Measurements from ENCODE around the gene SNX8.
"Not testable (repeated sequence)": the region's sequence is repeated elsewhere in the genome, so short reads cannot be mapped to it uniquely, and the experiment has no call there.

The SNX8 gene

DNA sequence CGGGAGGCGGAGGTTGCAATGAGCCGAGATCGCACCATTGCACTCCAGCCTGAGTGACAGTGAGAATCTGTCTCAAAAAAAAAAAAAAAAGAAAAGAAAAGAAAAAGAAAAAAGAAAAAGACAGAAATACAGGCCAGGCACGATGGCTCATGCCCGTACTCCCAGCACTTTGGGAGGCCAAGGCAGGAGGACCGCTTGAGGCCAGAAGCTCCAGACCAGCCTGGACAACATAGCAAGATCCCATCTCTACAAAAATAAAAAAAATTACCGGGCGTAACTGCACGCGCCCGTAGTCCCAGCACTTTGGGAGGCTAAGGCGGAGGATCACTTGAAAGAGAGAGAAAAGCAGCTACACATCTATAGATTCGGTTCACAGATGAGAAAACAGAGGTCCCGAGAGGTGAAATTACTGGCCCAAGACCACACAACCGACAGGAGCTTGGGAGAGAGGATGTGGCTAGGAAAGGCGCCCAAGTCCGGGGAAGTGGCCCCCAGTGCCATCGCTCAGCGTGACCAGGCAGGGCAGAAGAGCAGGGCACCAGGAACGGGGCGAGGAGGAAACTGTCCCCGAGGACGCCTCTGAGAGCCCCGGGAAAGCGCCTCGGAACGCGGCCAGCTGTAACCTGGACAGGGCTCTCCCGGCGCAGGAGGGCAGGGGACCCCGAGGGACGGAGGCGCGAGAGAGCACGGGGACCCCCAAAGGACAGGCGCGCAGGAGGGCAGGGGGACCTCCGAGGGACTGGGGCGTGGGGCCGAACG, 612 bp downstream of the SNX8 start:
- peak overlapping the region; percentile 94 to 95 for H3K4me3 ChIP-seq (replicated peaks in 1 of 2; ENCODE audit: low read depth in 2 of 2, low read length in 2 of 2)
- peak in 1 of 2 donors; percentile 32 for DNase-seq (ENCODE audit: low read depth in 2 of 2)
- TF ChIP-seq, protein P1, sequence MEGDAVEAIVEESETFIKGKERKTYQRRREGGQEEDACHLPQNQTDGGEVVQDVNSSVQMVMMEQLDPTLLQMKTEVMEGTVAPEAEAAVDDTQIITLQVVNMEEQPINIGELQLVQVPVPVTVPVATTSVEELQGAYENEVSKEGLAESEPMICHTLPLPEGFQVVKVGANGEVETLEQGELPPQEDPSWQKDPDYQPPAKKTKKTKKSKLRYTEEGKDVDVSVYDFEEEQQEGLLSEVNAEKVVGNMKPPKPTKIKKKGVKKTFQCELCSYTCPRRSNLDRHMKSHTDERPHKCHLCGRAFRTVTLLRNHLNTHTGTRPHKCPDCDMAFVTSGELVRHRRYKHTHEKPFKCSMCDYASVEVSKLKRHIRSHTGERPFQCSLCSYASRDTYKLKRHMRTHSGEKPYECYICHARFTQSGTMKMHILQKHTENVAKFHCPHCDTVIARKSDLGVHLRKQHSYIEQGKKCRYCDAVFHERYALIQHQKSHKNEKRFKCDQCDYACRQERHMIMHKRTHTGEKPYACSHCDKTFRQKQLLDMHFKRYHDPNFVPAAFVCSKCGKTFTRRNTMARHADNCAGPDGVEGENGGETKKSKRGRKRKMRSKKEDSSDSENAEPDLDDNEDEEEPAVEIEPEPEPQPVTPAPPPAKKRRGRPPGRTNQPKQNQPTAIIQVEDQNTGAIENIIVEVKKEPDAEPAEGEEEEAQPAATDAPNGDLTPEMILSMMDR (IDR thresholded peaks at IDR 0.05; ENCODE audit: low read depth, low read length), result no peak

- TF ChIP-seq, protein P1 (IDR thresholded peaks at IDR 0.05; ENCODE audit: low read depth, low read length), result no peak
- no peak overlapping the region for H3K4me3 ChIP-seq (replicated peaks in 1 of 2; ENCODE audit: low read depth in 2 of 2, low read length in 2 of 2)
Observed at GRCh38 chr7:2312267-2312929, 1.8 kb downstream of the SNX8 start.

DNA sequence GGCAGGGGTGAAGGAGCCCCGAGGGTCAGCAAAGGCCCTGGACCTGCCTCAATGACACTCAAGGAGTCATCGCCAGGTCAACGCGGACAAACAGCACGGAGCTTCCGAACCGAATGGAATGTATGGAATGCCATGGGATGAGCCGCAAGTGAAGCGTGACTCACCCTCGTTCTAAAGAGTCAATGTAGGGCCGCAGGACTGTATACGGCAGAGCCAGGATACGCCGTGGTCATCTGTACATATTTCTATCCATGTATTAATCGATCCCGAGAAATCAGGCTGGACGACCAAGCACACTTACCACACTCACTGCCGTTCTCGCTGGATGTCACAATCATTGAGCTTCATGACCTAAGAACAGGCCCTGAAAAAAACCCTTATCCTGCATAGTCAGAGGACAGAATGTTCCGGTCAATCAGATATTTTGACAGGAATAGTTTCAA, 4.3 kb downstream of the SNX8 start:
- TF ChIP-seq, protein P1 (IDR thresholded peaks at IDR 0.05; ENCODE audit: low read depth, low read length), result no peak
- DNase-seq (ENCODE audit: low read depth in 2 of 2), result peak; percentile 85 to 87
- no peak overlapping the region for H3K4me3 ChIP-seq (replicated peaks in 1 of 2; ENCODE audit: low read depth in 2 of 2, low read length in 2 of 2)

More at GRCh38 chr7:2312267-2312929, 1.8 kb downstream of the SNX8 start:
- no peak for DNase-seq (ENCODE audit: low read depth in 2 of 2)

DNA sequence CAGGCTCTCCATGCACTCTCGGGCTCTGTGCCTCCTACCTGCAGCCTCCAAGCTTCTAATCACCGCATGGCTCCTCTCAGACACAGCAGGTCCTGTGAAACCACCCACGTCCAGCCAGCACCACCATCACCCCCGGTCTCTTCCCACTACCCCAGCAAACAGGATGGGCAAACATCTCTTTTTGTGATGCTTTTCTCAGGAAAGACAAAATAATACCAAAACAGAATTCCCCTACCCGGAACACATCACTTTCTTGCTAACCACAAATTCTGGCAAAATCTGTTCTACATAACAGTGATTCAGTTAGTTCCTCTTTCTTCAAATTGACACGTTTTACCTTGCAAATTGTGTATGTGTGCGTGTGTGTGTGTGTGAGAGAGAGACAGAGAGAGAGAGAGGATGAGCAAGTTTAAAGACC, 6.5 kb downstream of the SNX8 start:
- peak in 1 of 2 donors; percentile 7 for DNase-seq (ENCODE audit: low read depth in 2 of 2)
- TF ChIP-seq, protein P1 (IDR thresholded peaks at IDR 0.05; ENCODE audit: low read depth, low read length), result no peak

DNA sequence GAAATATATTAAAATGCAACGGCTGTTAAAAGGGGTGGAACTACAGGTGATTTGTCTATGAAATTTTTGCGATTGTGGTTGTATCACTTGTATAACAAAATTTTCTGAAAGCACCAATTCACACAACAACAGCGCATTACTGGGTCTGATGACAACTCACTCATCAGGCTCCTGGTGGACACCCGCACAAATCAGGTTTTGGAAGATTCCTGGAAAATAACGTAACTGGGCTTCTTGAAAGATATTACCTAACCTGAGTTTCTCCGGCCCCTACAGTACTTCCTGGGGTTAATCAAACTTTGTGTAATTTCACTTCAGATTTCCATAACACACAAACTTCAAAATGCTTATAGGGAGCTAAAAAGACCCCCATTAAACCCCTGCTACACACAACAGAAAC, 7.6 kb downstream of the SNX8 start:
- TF ChIP-seq, protein P1 (IDR thresholded peaks at IDR 0.05; ENCODE audit: low read depth, low read length), result no peak
- peak in 1 of 2 donors; percentile 9 for DNase-seq (ENCODE audit: low read depth in 2 of 2)
- H3K4me3 ChIP-seq (replicated peaks in 1 of 2; ENCODE audit: low read depth in 2 of 2, low read length in 2 of 2), result no peak overlapping the region

More for the DNA sequence above, 6.5 kb downstream of the SNX8 start:
- H3K4me3 ChIP-seq (replicated peaks in 1 of 2; ENCODE audit: low read depth in 2 of 2, low read length in 2 of 2), result no peak overlapping the region

GRCh38 chr7:2305258-2305657, 9.0 kb downstream of the SNX8 start:
- peak overlapping the region in 1 of 2 donors; percentile 11 for H3K4me3 ChIP-seq (replicated peaks in 1 of 2; ENCODE audit: low read depth in 2 of 2, low read length in 2 of 2)
- not testable (repeated sequence) for DNase-seq (ENCODE audit: low read depth in 2 of 2)

DNA sequence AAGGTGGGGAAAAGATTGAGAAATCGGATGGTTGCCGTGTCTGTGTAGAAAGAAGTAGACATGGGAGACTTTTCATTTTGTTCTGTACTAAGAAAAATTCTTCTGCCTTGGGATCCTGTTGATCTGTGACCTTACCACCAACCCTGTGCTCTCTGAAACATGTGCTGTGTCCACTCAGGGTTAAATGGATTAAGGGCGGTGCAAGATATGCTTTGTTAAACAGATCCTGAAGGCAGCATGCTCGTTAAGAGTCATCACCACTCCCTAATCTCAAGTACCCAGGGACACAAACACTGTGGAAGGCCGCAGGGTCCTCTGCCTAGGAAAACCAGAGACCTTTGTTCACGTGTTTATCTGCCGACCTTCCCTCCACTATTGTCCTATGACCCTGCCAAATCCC, 10.7 kb downstream of the SNX8 start:
- not testable (repeated sequence) for H3K4me3 ChIP-seq (replicated peaks in 1 of 2; ENCODE audit: low read depth in 2 of 2, low read length in 2 of 2); DNase-seq (ENCODE audit: low read depth in 2 of 2)

DNA sequence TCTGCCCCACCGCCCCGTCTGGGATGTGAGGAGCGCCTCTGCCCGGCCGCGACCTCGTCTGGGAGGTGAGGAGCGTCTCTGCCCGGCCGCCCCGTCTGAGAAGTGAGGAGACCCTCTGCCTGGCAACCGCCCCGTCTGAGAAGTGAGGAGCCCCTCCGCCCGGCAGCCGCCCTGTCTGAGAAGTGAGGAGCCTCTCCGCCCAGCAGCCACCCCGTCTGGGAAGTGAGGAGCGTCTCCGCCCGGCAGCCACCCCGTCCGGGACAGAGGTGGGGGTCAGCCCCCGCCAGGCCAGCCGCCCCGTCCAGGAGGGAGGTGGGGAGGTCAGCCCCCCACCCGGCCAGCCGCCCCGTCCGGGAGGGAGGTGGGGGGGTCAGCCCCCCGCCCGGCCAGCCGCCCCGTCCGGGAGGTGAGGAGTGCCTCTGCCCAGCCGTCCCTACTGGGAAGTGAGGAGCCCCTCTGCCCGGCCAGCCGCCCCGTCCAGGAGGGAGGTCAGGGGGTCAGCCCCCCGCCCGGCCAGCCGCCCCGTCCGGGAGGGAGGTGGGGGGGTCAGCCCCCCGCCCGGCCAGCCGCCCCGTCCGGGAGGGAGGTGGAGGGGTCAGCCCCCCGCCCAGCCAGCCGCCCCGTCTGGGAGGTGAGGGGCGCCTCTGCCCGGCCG, 11.4 kb downstream of the SNX8 start:
- H3K4me3 ChIP-seq (replicated peaks in 1 of 2; ENCODE audit: low read depth in 2 of 2, low read length in 2 of 2); DNase-seq (ENCODE audit: low read depth in 2 of 2): not testable (repeated sequence)
